Liver (tissue), 9 donors: ENCODE data around the gene TGFBI. TPM values are rescaled to one million over a fixed set of nuclear protein-coding genes. Genes with fewer than 3 reads are reported as not detected.

Experiments
- DNase-seq: peaks from one replicate; pipeline ENCODE4 v3.0.0-alpha.2; 2017; ENCODE audit warnings: low spot score
- H3K27ac ChIP-seq, 2 donors: one replicate each; pipeline ENCODE4 v1.7.0; 2013; ENCODE audit warnings: inconsistent platforms in 2 of 2, low read length in 2 of 2, control low read depth in 1 of 2, low read depth in 1 of 2, mild to moderate bottlenecking in 1 of 2
- H3K27me3 ChIP-seq, 4 donors: one replicate each; pipeline versions ENCODE4 v1.6.1 to v1.7.0; 2013; ENCODE audit warnings: low read length in 3 of 4, inconsistent platforms in 1 of 4, mild to moderate bottlenecking in 1 of 4, moderate library complexity in 1 of 4; ENCODE audit not compliant: control insufficient read depth in 4 of 4, insufficient read depth in 4 of 4
- H3K36me3 ChIP-seq, 4 donors: one replicate each; pipeline versions ENCODE4 v1.6.1 to v1.7.0; 2013; ENCODE audit warnings: low read length in 3 of 4, mild to moderate bottlenecking in 3 of 4, low read depth in 1 of 4, moderate library complexity in 1 of 4; ENCODE audit not compliant: control insufficient read depth in 4 of 4, insufficient read depth in 3 of 4
- H3K4me1 ChIP-seq, 4 donors: one replicate each; pipeline versions ENCODE4 v1.6.1 to v1.7.0; 2013; ENCODE audit warnings: low read length in 3 of 4, mild to moderate bottlenecking in 3 of 4, moderate library complexity in 1 of 4; ENCODE audit not compliant: control insufficient read depth in 4 of 4, insufficient read depth in 4 of 4
- H3K4me3 ChIP-seq, 3 donors: one replicate each; pipeline versions ENCODE4 v1.6.1 to v1.7.0; 2013; ENCODE audit warnings: low read length in 3 of 3, control low read depth in 1 of 3, low read depth in 1 of 3, mild to moderate bottlenecking in 1 of 3
- H3K9ac ChIP-seq, 2 donors: one replicate each; pipeline ENCODE4 v1.7.0; 2013; ENCODE audit warnings: low read length in 2 of 2, mild to moderate bottlenecking in 2 of 2, moderate library complexity in 2 of 2, control low read depth in 1 of 2, low read depth in 1 of 2
- H3K9me3 ChIP-seq, 4 donors: one replicate each; pipeline versions ENCODE4 v1.6.1 to v1.7.0; 2013; ENCODE audit warnings: low read length in 3 of 4; ENCODE audit not compliant: control insufficient read depth in 4 of 4
- EGR1 ChIP-seq, 2 donors: IDR thresholded peaks; 2 replicates each; pipeline ENCODE4 v1.6.1; 2016 to 2018; ENCODE audit warnings: antibody characterized with exemption in 2 of 2, low read depth in 2 of 2
- FOXA1 ChIP-seq: IDR thresholded peaks from 2 replicates; pipeline ENCODE4 v1.6.1; 2016; ENCODE audit warnings: antibody characterized with exemption
- FOXA2 ChIP-seq: IDR thresholded peaks from 2 replicates; pipeline ENCODE4 v1.6.1; 2016; ENCODE audit warnings: antibody characterized with exemption
- GABPA ChIP-seq, 2 donors: IDR thresholded peaks in 1 of 2; conservative IDR thresholded peaks in 1 of 2; 2 replicates each; pipeline ENCODE4 v1.6.1; 2016; ENCODE audit warnings: antibody characterized with exemption in 2 of 2, mild to moderate bottlenecking in 1 of 2, moderate library complexity in 1 of 2
- HNF4A ChIP-seq, 2 donors: conservative IDR thresholded peaks; 2 replicates each; pipeline ENCODE4 v1.6.1; 2016; ENCODE audit warnings: antibody characterized with exemption in 2 of 2, mild to moderate bottlenecking in 2 of 2
- HNF4G ChIP-seq: IDR thresholded peaks from 2 replicates; pipeline ENCODE4 v1.6.1; 2016; ENCODE audit warnings: antibody characterized with exemption
- JUND ChIP-seq, 2 donors: IDR thresholded peaks; 2 replicates each; pipeline ENCODE4 v1.6.1; 2016; ENCODE audit warnings: antibody characterized with exemption in 2 of 2
- NR2F2 ChIP-seq: IDR thresholded peaks from 2 replicates; pipeline ENCODE4 v1.6.1; 2016; ENCODE audit warnings: antibody characterized with exemption
- RAD21 ChIP-seq, 2 donors: IDR thresholded peaks; 2 replicates each; pipeline ENCODE4 v1.6.1; 2016; ENCODE audit warnings: antibody characterized with exemption in 2 of 2, mild to moderate bottlenecking in 2 of 2
- RXRA ChIP-seq, 2 donors: IDR thresholded peaks; 2 replicates each; pipeline ENCODE4 v1.6.1; 2017 to 2018; ENCODE audit warnings: antibody characterized with exemption in 2 of 2, mild to moderate bottlenecking in 1 of 2
- TAF1 ChIP-seq: conservative IDR thresholded peaks from 2 replicates; pipeline ENCODE4 v1.6.1; 2016; ENCODE audit warnings: antibody characterized with exemption, mild to moderate bottlenecking
- YY1 ChIP-seq: IDR thresholded peaks from 2 replicates; pipeline ENCODE4 v1.6.1; 2016; ENCODE audit warnings: antibody characterized with exemption, mild to moderate bottlenecking
- WGBS: extraction: QIAGEN DNeasy Blood & Tissue Kit; methylation state at CpG from one replicate; pipeline ENCODE4 v1.1.7; 2013; 5-methylcytosine and 5-hydroxymethylcytosine counted together
- polyA plus RNA-seq, 2 donors: library from polyadenylated mRNA; stranded (reverse) in 1 of 2; unstranded in 1 of 2; fragments of 200-250 nt in 1 of 2; fragments of >200 nt in 1 of 2; fragmentation: Nextera tagmentation in 1 of 2; extraction: Ambion mirVana in 1 of 2; gene quantifications; one replicate each; pipeline versions ENCODE4 v1.2.1 to v1.2.3, GENCODE V29; 2013 to 2015
- total RNA-seq, 2 donors: library from RNA; depleted of rRNA; stranded (reverse); fragments of >200 nt; gene quantifications; one replicate each; pipeline ENCODE4 v1.2.3, GENCODE V29; 2014
- TF ChIP-seq, protein P1 (sequence below): IDR thresholded peaks from 2 replicates; pipeline ENCODE4 v1.6.1; 2016; ENCODE audit warnings: antibody characterized with exemption
- TF ChIP-seq, protein P2 (sequence below): fragments of 150-350 bp; IDR thresholded peaks from 2 replicates; pipeline ENCODE4 v1.5.1; 2017; ENCODE audit warnings: improper control_type of control experiment, low read depth, low read length; ENCODE audit not compliant: missing input control
- TF ChIP-seq, protein P3 (sequence below): IDR thresholded peaks from 2 replicates; pipeline ENCODE4 v1.6.1; 2016; ENCODE audit warnings: antibody characterized with exemption
- TF ChIP-seq, protein P4 (sequence below): IDR thresholded peaks from 2 replicates; pipeline ENCODE4 v1.6.1; 2016; ENCODE audit warnings: antibody characterized with exemption
- donor health status: healthy.
- donor health status: healthy.
- donor health status: healthy.
- donor health status: healthy.
- donor health status: healthy.

Gene TGFBI
- total and polyA plus RNA-seq, 4 donors, result 33.7 to 144 (median 44.1) TPM

DNA sequence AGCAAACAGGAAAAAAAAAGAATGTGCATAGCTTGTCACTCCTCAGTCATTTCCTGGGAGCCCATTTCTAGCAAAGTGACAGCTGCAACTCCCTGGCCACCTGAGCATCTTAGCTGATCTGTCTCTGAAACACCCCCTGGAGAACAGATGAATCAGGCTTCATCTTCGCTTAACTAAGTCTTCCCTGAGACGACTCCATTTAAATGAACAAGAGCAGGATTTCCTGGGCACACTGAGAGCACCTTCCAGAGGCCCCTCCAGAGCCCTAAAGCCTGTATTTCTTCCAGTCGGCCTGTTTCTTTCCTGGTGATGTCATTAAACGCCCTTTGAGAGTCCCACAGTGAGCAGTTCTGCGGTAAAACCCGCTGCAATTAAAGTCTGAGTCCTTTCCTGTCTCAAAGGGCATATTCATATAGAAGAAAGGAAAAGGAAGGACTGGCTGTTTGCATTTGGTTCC, 13.9 kb downstream of the TGFBI start:
- peaks cover 0 to 25% (median 15%) of the 10 kb centered on the region in 4 donors for H3K36me3 ChIP-seq
- DNase-seq, result no peak
- no peak overlapping the region for H3K9ac ChIP-seq
- 69% methylated on average over 6 of the region's 6 CpGs for WGBS
- TF ChIP-seq HNF4A (conservative IDR thresholded peaks at IDR 0.05) (no peak), FOXA1 (no peak), EGR1 (IDR thresholded peaks at IDR 0.05; ENCODE audit: low read depth in 2 of 2) (no peak), HNF4G (no peak), YY1 (no peak), NR2F2 (no peak), GABPA (IDR thresholded peaks at IDR 0.05 in 1 of 2, conservative IDR thresholded peaks at IDR 0.05 in 1 of 2) (no peak), TAF1 (no peak), RAD21 (IDR thresholded peaks at IDR 0.05) (no peak), FOXA2 (no peak), JUND (IDR thresholded peaks at IDR 0.05) (no peak), RXRA (IDR thresholded peaks at IDR 0.05) (no peak)
- TF ChIP-seq, protein P1, sequence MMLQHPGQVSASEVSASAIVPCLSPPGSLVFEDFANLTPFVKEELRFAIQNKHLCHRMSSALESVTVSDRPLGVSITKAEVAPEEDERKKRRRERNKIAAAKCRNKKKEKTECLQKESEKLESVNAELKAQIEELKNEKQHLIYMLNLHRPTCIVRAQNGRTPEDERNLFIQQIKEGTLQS, result no peak
- TF ChIP-seq, protein P2, sequence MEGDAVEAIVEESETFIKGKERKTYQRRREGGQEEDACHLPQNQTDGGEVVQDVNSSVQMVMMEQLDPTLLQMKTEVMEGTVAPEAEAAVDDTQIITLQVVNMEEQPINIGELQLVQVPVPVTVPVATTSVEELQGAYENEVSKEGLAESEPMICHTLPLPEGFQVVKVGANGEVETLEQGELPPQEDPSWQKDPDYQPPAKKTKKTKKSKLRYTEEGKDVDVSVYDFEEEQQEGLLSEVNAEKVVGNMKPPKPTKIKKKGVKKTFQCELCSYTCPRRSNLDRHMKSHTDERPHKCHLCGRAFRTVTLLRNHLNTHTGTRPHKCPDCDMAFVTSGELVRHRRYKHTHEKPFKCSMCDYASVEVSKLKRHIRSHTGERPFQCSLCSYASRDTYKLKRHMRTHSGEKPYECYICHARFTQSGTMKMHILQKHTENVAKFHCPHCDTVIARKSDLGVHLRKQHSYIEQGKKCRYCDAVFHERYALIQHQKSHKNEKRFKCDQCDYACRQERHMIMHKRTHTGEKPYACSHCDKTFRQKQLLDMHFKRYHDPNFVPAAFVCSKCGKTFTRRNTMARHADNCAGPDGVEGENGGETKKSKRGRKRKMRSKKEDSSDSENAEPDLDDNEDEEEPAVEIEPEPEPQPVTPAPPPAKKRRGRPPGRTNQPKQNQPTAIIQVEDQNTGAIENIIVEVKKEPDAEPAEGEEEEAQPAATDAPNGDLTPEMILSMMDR, result no peak
- TF ChIP-seq, protein P3, sequence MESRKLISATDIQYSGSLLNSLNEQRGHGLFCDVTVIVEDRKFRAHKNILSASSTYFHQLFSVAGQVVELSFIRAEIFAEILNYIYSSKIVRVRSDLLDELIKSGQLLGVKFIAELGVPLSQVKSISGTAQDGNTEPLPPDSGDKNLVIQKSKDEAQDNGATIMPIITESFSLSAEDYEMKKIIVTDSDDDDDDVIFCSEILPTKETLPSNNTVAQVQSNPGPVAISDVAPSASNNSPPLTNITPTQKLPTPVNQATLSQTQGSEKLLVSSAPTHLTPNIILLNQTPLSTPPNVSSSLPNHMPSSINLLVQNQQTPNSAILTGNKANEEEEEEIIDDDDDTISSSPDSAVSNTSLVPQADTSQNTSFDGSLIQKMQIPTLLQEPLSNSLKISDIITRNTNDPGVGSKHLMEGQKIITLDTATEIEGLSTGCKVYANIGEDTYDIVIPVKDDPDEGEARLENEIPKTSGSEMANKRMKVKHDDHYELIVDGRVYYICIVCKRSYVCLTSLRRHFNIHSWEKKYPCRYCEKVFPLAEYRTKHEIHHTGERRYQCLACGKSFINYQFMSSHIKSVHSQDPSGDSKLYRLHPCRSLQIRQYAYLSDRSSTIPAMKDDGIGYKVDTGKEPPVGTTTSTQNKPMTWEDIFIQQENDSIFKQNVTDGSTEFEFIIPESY, result no peak
- TF ChIP-seq, protein P4, sequence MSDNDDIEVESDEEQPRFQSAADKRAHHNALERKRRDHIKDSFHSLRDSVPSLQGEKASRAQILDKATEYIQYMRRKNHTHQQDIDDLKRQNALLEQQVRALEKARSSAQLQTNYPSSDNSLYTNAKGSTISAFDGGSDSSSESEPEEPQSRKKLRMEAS, result no peak
- H3K9me3 ChIP-seq, result no peaks in the 10 kb centered on the region
- H3K27ac ChIP-seq, result no peak overlapping the region
- no peak overlapping the region for H3K4me3 ChIP-seq
- H3K4me1 ChIP-seq, result no peaks in the 10 kb centered on the region
- no peaks in the 10 kb centered on the region for H3K27me3 ChIP-seq

DNA sequence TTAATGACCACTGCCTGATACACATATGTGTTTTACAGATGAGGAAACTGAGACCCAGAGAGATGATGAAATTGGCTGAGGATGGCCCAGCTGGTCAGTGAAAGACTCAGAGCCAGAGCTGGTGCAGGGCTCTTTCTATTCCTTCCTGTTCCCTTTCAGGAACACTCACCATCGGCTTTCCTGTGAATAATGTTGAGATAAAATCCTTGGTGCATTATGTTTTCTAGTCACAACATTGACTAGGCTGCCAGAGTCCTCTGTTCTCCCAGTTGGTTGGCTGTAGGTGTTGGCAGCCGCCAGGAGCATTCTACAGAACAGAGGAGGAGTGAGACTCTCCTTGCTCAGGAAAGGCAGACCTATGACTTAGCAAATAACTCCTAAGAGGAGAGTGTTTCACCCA, 14.8 kb downstream of the TGFBI start:
- Histone ChIP-seq H3K36me3 (peaks cover 0 to 33% (median 17%) of the 10 kb centered on the region in 4 donors), H3K4me1 (no peaks in the 10 kb centered on the region), H3K9me3 (no peaks in the 10 kb centered on the region), H3K27me3 (no peaks in the 10 kb centered on the region), H3K4me3 (no peak overlapping the region), H3K27ac (no peak overlapping the region), H3K9ac (no peak overlapping the region)
- TF ChIP-seq, protein P2, result no peak
- no peak for TF ChIP-seq EGR1 (IDR thresholded peaks at IDR 0.05; ENCODE audit: low read depth in 2 of 2)
- TF ChIP-seq, protein P1, result no peak
- TF ChIP-seq YY1, result no peak
- no peak for TF ChIP-seq HNF4A (conservative IDR thresholded peaks at IDR 0.05)
- no peak for TF ChIP-seq FOXA1
- DNase-seq, result no peak
- 88% methylated on average over 2 of the region's 2 CpGs for WGBS
